IMR-90 (cell line): Measurements from ENCODE around the gene TSHZ1. TPM values are rescaled to one million over a fixed set of nuclear protein-coding genes. Genes with fewer than 3 reads are reported as not detected.

Source experiments
- ATAC-seq: fragments of 200-7000 bp; cut with Tn5 transposase; 2 replicates; pipeline ENCODE4 v1.9.1; 2020; ENCODE audit warnings: low read depth, mild to moderate bottlenecking, moderate library complexity
- BruUV-seq: library from RNA; stranded (reverse); fragments of 400-500 nt; replicated peaks from 2 replicates; lab custom pipeline; 2021; lab: Mats Ljungman, UMichigan
- CTCF ChIA-PET: fragments of 300-600 bp; formaldehyde crosslinking; extraction: SDS; loops from one replicate; lab custom pipeline; 2021; ENCODE audit warnings: antibody characterized with exemption; lab: Yijun Ruan, JAX
- POLR2A ChIA-PET: fragments of 300-600 bp; sonication (Branson Sonifier 250); formaldehyde crosslinking; loops from one replicate; lab custom pipeline; 2022; ENCODE audit warnings: antibody characterized with exemption; ENCODE audit not compliant: unreplicated experiment; lab: Charles Lee
- DNase-seq: peaks from one replicate; pipeline ENCODE4 v3.0.0; 2013
- H2AFZ ChIP-seq: replicated peaks from 2 replicates; pipeline ENCODE3; 2013; ENCODE audit warnings: low read length, mild to moderate bottlenecking; ENCODE audit not compliant: poor library complexity
- H2AK5ac ChIP-seq: 2 replicates; pipeline ENCODE4 v1.6.1; 2013; ENCODE audit warnings: low read depth, low read length, inconsistent platforms
- H2AK9ac ChIP-seq: replicated peaks from 2 replicates; pipeline ENCODE3; 2013; ENCODE audit warnings: mild to moderate bottlenecking, low read depth, low read length, moderate library complexity; ENCODE audit not compliant: poor library complexity
- H2BK120ac ChIP-seq: 2 replicates; pipeline ENCODE4 v1.6.1; 2013; ENCODE audit warnings: low read depth, low read length, inconsistent platforms
- H2BK15ac ChIP-seq: 3 replicates; pipeline ENCODE4 v1.6.1; 2013; ENCODE audit warnings: low read depth, low read length, inconsistent platforms
- H2BK20ac ChIP-seq: 2 replicates; pipeline ENCODE4 v1.6.1; 2013; ENCODE audit warnings: low read depth, mild to moderate bottlenecking, inconsistent platforms, low read length, moderate library complexity
- H2BK5ac ChIP-seq: 2 replicates; pipeline ENCODE4 v1.6.1; 2013; ENCODE audit warnings: mild to moderate bottlenecking, low read depth, low read length, inconsistent platforms; ENCODE audit not compliant: poor library complexity, severe bottlenecking
- H3K14ac ChIP-seq: replicated peaks from 2 replicates; pipeline ENCODE4 v1.6.1; 2013; ENCODE audit warnings: low read depth, low read length, inconsistent platforms
- H3K18ac ChIP-seq: 2 replicates; pipeline ENCODE4 v1.6.1; 2013; ENCODE audit warnings: low read depth, low read length, control low read depth
- H3K23ac ChIP-seq: 2 replicates; pipeline ENCODE4 v1.6.1; 2013; ENCODE audit warnings: low read depth, low read length, inconsistent platforms
- H3K27ac ChIP-seq: 2 replicates; pipeline ENCODE4 v1.5.1; 2013; ENCODE audit warnings: mild to moderate bottlenecking, control low read depth, low read length; ENCODE audit not compliant: insufficient read depth
- H3K27me3 ChIP-seq: 2 replicates; pipeline ENCODE4 v1.6.1; 2013; ENCODE audit warnings: low read length; ENCODE audit not compliant: control insufficient read depth, insufficient read depth
- H3K36me3 ChIP-seq: 2 replicates; pipeline ENCODE4 v1.6.1; 2013; ENCODE audit warnings: low read length, mixed read lengths; ENCODE audit not compliant: control insufficient read depth, insufficient read depth
- H3K4ac ChIP-seq: 2 replicates; pipeline ENCODE4 v1.6.1; 2013; ENCODE audit warnings: low read depth, low read length, inconsistent platforms
- H3K4me1 ChIP-seq: 2 replicates; pipeline ENCODE4 v1.6.1; 2013; ENCODE audit warnings: low read length, mixed read lengths; ENCODE audit not compliant: control insufficient read depth, insufficient read depth
- H3K4me2 ChIP-seq: 2 replicates; pipeline ENCODE4 v1.6.1; 2013; ENCODE audit warnings: low read depth, mild to moderate bottlenecking, control low read depth, low read length, moderate library complexity
- H3K4me3 ChIP-seq: 2 replicates; pipeline ENCODE4 v1.5.1; 2013; ENCODE audit warnings: low read depth, mild to moderate bottlenecking, control low read depth, low read length, moderate library complexity; ENCODE audit not compliant: insufficient read depth
- H3K56ac ChIP-seq: 2 replicates; pipeline ENCODE4 v1.6.1; 2013; ENCODE audit warnings: low read length, inconsistent platforms; ENCODE audit not compliant: insufficient read depth; ENCODE audit errors: extremely low read depth
- H3K79me1 ChIP-seq, 2 experiments: 2 replicates each; pipeline ENCODE4 v1.6.1; 2013; ENCODE audit warnings: low read length in 2 of 2, inconsistent platforms in 1 of 2, low read depth in 1 of 2
- H3K9ac ChIP-seq: 2 replicates; pipeline ENCODE4 v1.6.1; 2013; ENCODE audit warnings: low read depth, low read length, control low read depth
- H3K9me1 ChIP-seq: 2 replicates; pipeline ENCODE4 v1.6.1; 2013; ENCODE audit warnings: low read length, inconsistent platforms; ENCODE audit not compliant: insufficient read depth
- H3K9me3 ChIP-seq: 2 replicates; pipeline ENCODE4 v1.6.1; 2013; ENCODE audit warnings: low read length; ENCODE audit not compliant: control insufficient read depth, insufficient read depth
- H4K20me1 ChIP-seq: 2 replicates; pipeline ENCODE4 v1.6.1; 2013; ENCODE audit warnings: low read length, inconsistent platforms; ENCODE audit not compliant: insufficient read depth
- H4K5ac ChIP-seq: 2 replicates; pipeline ENCODE4 v1.6.1; 2013; ENCODE audit warnings: mild to moderate bottlenecking, low read depth, low read length, control low read depth
- H4K8ac ChIP-seq, 2 experiments: 2 replicates each; pipeline ENCODE4 v1.6.1; 2013; ENCODE audit warnings: low read depth in 2 of 2, low read length in 2 of 2, control low read depth in 1 of 2, inconsistent platforms in 1 of 2
- H4K91ac ChIP-seq: 2 replicates; pipeline ENCODE4 v1.6.1; 2013; ENCODE audit warnings: low read depth, low read length, inconsistent platforms; ENCODE audit not compliant: insufficient read depth
- BHLHE40 ChIP-seq: fragments of 150-350 bp; IDR thresholded peaks from 2 replicates; pipeline ENCODE4 v1.6.1; 2016; ENCODE audit warnings: mild to moderate bottlenecking, low read depth, low read length
- CEBPB ChIP-seq: IDR thresholded peaks from 2 replicates; pipeline ENCODE4 v1.6.1; 2012; ENCODE audit warnings: low read depth, low read length, improper control_type of control experiment
- CHD1 ChIP-seq: IDR thresholded peaks from 2 replicates; pipeline ENCODE4 v1.6.1; 2012; ENCODE audit warnings: low read depth, low read length, improper control_type of control experiment
- MAFK ChIP-seq: IDR thresholded peaks from 2 replicates; pipeline ENCODE4 v1.6.1; 2012; ENCODE audit warnings: low read depth, low read length, improper control_type of control experiment
- MXI1 ChIP-seq: IDR thresholded peaks from 2 replicates; pipeline ENCODE4 v1.6.1; 2012; ENCODE audit warnings: low read depth, mild to moderate bottlenecking, low read length, moderate library complexity, borderline replicate concordance
- NFE2L2 ChIP-seq: fragments of 150-350 bp; IDR thresholded peaks from 2 replicates; pipeline ENCODE4 v1.6.1; 2016; ENCODE audit warnings: low read depth, mild to moderate bottlenecking, low read length
- POLR2A ChIP-seq: IDR thresholded peaks from 2 replicates; pipeline ENCODE4 v1.6.1; 2012; ENCODE audit warnings: mild to moderate bottlenecking, low read depth, low read length
- RCOR1 ChIP-seq: IDR thresholded peaks from 2 replicates; pipeline ENCODE4 v1.6.1; 2012; ENCODE audit warnings: mild to moderate bottlenecking, low read length, improper control_type of control experiment; ENCODE audit not compliant: insufficient replicate concordance
- RFX5 ChIP-seq: IDR thresholded peaks from 2 replicates; pipeline ENCODE4 v1.8.0; 2012; ENCODE audit warnings: low read depth, mild to moderate bottlenecking, low read length, moderate library complexity
- SMC3 ChIP-seq: fragments of 150-350 bp; IDR thresholded peaks from 2 replicates; pipeline ENCODE4 v1.6.1; 2016; ENCODE audit warnings: low read depth, mild to moderate bottlenecking, antibody characterized with exemption, low read length, moderate library complexity
- USF2 ChIP-seq: fragments of 150-350 bp; IDR thresholded peaks from 2 replicates; pipeline ENCODE4 v1.6.1; 2017; ENCODE audit warnings: mild to moderate bottlenecking, antibody characterized with exemption, low read length, low read depth
- WGBS, 2 experiments: methylation state at CpG; one replicate each; pipeline versions ENCODE4 v1.1.5 to v1.1.7; 2013; ENCODE audit warnings: missing lambda C conversion rate in 2 of 2; ENCODE audit not compliant: insufficient read length in 1 of 2; ENCODE audit errors: extremely low coverage in 2 of 2; 5-methylcytosine and 5-hydroxymethylcytosine counted together
- dilution Hi-C: fragments of 300-500 bp; cut with HindIII; formaldehyde crosslinking; loops from one replicate; pipeline ENCODE4 v1.14.3; 2018; ENCODE audit warnings: low sequenced_read_pairs; ENCODE audit not compliant: unreplicated experiment
- in situ Hi-C: fragments of 300-500 bp; cut with MboI; formaldehyde crosslinking; loops from 3 replicates; pipeline ENCODE4 v1.14.3; 2019; ENCODE audit warnings: low sequenced_read_pairs, inconsistent platforms, mixed read lengths
- intact Hi-C: fragments of 100-400 bp; cut with micrococcal nuclease; formaldehyde crosslinking; loops from 2 replicates; pipeline ENCODE4 v1.10.0; 2022
- polyA plus RNA-seq, 3 experiments: library from polyadenylated mRNA; depleted of rRNA; stranded (reverse); fragments of >200 nt; gene quantifications; 2 replicates each; pipeline ENCODE4 v1.2.3, GENCODE V29; 2012; ENCODE audit warnings: low replicate concordance in 1 of 3
- total RNA-seq: library from RNA; depleted of rRNA; stranded (reverse); fragments of >200 nt; gene quantifications from 2 replicates; pipeline ENCODE4 v1.2.3, GENCODE V29; 2012
- TF ChIP-seq, protein P1 (sequence below): conservative IDR thresholded peaks from 2 replicates; pipeline ENCODE4 v1.5.1; 2012; ENCODE audit warnings: mild to moderate bottlenecking, low read depth, low read length, improper control_type of control experiment
- TF ChIP-seq, protein P2 (sequence below): fragments of 150-350 bp; IDR thresholded peaks from 2 replicates; pipeline ENCODE4 v1.6.1; 2016; ENCODE audit warnings: low read depth, mild to moderate bottlenecking, low read length, moderate library complexity, borderline replicate concordance

The TSHZ1 gene
- total and polyA plus RNA-seq, 2 of the 4 experiments (the other 2 are of a cell fraction): 7.1 to 10.0 TPM

GRCh38 chr18:75228967-75229366, 18.4 kb downstream of the TSHZ1 start:
- dilution Hi-C loops: no loop called here
- WGBS, 2 experiments: 84% methylated on average over 4 of the region's 9 CpGs; no CpG with 5 or more reads in 1 of the 2 experiments

More at GRCh38 chr18:75228967-75229366, 18.4 kb downstream of the TSHZ1 start:
- Histone ChIP-seq H3K4me1 (peaks cover 7% of the 10 kb centered on the region), H3K18ac (no peak overlapping the region), H3K36me3 (peaks cover 3% of the 10 kb centered on the region; the same call in 1 of the 2 replicates), H3K4me3 (no peak overlapping the region), H2BK120ac (no peak overlapping the region), H3K27me3 (no peaks in the 10 kb centered on the region), H4K20me1 (no peaks in the 10 kb centered on the region; the same call in 1 of the 2 replicates), H3K23ac (no peak overlapping the region), H3K9me1 (peaks cover 8% of the 10 kb centered on the region; the same call in 1 of the 2 replicates), H4K5ac (no peak overlapping the region), H3K14ac (no peak overlapping the region), H3K9me3 (no peaks in the 10 kb centered on the region), H3K27ac (no peak overlapping the region), H3K9ac (no peak overlapping the region), H2AK9ac (no peak overlapping the region), H4K8ac (no peak overlapping the region), H3K79me1 (peaks cover 30 to 72% of the 10 kb centered on the region in 2 experiments), H3K56ac (no peak overlapping the region), H4K91ac (no peak overlapping the region), H2AK5ac (no peak overlapping the region), H3K4me2 (no peak overlapping the region), H2BK5ac (no peak overlapping the region), H2BK20ac (no peak overlapping the region), H3K4ac (no peak overlapping the region), H2AFZ (no peak overlapping the region), H2BK15ac (no peak overlapping the region)
- in situ Hi-C loops (no loop called here), intact Hi-C loops (no loop called here)
- POLR2A ChIA-PET: no interaction called here
- DNase-seq (no peak), ATAC-seq (no peak)
- no peak for TF ChIP-seq NFE2L2
- TF ChIP-seq, protein P1, sequence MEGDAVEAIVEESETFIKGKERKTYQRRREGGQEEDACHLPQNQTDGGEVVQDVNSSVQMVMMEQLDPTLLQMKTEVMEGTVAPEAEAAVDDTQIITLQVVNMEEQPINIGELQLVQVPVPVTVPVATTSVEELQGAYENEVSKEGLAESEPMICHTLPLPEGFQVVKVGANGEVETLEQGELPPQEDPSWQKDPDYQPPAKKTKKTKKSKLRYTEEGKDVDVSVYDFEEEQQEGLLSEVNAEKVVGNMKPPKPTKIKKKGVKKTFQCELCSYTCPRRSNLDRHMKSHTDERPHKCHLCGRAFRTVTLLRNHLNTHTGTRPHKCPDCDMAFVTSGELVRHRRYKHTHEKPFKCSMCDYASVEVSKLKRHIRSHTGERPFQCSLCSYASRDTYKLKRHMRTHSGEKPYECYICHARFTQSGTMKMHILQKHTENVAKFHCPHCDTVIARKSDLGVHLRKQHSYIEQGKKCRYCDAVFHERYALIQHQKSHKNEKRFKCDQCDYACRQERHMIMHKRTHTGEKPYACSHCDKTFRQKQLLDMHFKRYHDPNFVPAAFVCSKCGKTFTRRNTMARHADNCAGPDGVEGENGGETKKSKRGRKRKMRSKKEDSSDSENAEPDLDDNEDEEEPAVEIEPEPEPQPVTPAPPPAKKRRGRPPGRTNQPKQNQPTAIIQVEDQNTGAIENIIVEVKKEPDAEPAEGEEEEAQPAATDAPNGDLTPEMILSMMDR: no peak
- no peak for TF ChIP-seq CHD1
- no peak for TF ChIP-seq POLR2A
- TF ChIP-seq RCOR1: no peak
- TF ChIP-seq, protein P2, sequence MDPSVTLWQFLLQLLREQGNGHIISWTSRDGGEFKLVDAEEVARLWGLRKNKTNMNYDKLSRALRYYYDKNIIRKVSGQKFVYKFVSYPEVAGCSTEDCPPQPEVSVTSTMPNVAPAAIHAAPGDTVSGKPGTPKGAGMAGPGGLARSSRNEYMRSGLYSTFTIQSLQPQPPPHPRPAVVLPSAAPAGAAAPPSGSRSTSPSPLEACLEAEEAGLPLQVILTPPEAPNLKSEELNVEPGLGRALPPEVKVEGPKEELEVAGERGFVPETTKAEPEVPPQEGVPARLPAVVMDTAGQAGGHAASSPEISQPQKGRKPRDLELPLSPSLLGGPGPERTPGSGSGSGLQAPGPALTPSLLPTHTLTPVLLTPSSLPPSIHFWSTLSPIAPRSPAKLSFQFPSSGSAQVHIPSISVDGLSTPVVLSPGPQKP: no peak
- no peak for TF ChIP-seq BHLHE40
- no peak for TF ChIP-seq CEBPB
- TF ChIP-seq SMC3: no peak
- TF ChIP-seq USF2: no peak
- no peak for TF ChIP-seq RFX5
- TF ChIP-seq MAFK: no peak
- no peak for TF ChIP-seq MXI1
- BruUV-seq: no TSS peak
- CTCF ChIA-PET: no interaction called here
